NCI-H2029 treated with DMSO at 0.1 percent for 48 hours (cell line): Measurements from ENCODE around the gene OR13J1.

Source experiments
- DNase-seq: peaks from one replicate; lab custom pipeline; 2025; lab: John Stamatoyannopoulos, UW

OR13J1 gene

DNA sequence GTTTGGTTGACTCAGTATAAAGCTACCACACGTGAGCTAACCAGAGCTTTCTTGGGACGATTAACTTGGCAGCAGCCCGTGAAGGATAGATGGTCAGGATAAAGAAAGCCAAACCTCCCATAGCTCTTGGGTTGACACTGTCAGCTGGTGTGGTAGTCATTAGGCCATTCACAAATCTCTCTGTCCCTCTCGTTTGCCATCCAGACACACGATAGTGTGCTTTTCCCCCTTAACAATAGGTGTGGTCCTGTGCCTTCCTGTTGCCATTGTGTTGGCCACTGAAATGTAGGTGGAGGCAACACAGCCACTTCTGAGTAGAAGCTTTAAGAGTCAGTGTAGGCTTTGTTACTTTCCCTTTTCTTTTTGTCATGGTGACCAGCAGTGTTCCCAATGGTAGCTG, 11.7 kb downstream of the OR13J1 start:
- DNase-seq: no peak

DNA sequence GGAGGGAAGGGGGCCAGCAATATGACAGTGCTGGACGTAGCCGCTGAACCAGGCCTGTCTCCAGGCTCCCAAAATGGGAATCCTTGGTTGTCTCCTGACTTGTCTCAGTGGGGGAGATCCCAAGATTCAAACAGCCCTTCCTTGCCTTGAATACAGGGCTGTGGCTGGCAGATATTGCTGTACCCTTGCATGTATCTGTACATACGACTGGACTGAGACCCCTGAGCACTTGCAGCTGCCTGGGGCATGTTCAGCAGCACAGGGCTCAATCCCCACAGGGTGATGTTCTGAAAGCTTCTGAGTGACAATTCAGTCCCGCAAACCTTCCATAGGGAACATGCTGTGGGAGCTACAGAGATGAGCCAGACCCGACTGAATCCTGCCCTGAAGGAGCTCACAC, 13.3 kb downstream of the OR13J1 start:
- no peak for DNase-seq

DNA sequence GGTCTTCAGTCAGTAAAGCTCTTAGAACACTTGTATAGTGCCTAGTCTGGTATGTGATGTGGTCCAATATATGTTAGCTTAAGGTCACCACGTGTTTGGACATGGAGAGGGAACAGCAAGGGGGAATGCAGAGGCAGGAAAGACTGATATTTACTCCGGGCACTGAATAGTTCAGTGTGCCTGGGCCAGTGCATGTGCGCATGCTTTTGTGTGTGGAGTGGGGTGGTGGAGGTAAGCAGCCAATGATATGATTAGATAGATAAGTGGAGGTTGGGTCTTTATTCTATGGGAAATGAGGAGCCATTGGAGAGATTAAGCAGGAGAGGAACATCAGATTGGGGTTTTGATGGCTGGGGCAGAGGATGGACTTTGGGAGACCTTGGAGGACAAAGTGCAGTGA, 14.0 kb downstream of the OR13J1 start:
- no peak for DNase-seq

DNA sequence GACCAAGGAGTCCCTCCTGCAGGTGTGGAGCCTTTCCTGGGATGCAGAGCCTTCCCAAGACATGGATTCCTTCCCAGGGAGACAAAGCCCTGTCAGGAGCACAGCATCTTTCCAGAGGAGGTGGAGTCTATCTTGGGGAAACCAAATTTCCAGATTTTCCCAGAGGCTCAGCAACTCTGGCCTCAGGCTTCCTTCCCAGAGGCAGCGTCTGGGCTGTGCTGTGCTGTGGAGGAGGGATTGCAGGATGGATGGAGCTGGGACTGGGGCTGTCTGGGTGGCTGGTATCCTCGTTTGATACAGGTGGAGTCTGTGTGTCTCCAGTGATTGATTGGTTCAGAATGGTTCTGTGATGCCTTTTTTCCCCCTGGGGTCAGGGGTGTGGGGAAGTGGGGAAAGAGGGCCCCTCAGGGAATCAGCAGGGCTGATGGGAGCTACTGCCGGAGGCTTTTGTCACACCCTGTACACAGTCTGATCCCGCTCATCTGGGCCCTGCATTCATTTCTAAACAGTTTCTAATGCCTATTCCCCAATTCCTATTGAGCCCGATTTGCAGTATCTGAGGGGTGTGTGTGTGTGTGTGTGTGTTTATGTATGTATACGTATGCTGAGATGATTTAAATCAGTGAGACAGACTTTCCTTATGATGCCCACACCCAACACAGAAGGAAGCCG, 16.0 kb downstream of the OR13J1 start:
- DNase-seq: no peak

DNA sequence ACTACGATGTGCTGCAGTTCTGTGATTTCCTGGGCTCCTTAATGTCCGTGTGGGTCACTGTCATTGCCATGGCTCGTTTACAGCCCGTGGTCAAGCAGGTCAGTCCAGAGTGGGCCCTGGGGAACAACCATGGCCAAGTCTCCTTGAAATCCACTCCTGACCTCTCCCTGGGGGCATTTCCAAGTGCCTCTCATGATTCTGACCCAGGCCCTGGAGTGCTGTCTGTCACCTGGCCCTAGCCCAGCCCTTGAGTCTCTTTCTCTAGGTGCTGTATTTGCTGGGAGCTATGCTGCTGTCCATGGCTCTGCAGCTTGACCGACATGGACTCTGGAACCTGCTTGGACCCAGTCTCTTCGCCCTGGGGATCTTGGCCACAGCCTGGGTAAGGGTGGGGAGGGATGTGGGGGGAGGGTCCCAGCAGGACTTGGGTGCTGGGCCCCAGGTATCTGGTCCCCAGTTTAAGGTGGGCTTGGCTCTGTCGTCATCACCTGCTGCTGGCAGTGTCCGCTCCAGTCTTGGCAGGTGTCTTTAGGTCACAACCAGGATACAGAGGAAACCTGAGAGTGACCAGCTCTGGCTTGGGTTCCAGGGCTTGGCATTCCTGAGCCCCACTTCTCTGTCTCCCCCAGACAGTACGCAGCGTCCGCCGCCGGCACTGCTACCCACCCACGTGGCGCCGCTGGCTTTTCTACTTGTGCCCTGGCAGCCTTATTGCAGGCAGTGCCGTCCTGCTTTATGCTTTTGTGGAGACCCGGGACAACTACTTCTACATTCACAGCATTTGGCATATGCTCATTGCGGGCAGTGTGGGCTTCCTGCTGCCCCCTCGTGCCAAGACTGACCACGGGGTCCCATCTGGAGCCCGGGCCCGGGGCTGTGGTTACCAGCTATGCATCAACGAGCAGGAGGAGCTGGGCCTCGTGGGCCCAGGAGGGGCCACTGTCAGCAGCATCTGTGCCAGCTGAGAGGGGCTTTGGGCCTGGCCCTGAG, 17.0 kb downstream of the OR13J1 start:
- DNase-seq: no peak

DNA sequence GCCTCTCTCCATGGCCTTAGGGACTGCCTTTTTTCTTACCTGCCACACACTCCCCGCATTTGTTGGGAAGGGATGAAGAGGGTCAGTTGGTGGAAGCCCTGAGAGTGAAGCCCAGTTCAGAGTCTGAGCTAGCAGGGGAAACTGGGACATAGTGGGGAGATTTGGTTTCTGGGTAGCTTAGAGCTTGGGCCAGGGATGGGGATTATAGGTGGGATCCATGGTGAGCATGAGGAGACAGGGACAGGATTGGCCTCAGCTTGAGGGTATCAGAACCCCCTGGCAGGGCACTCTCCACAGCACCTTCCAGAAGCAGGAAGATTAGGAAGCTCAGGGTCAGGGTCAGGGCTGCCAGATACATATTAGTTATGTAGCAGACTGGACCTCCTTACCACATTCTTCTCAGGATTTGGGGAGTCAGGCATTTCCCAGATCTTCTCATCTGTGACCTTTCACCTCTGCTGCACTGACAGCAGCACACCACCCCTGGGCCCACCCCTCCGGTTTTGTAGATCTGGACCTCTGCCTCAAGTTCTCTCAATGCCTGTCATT, 17.9 kb downstream of the OR13J1 start:
- no peak for DNase-seq

DNA sequence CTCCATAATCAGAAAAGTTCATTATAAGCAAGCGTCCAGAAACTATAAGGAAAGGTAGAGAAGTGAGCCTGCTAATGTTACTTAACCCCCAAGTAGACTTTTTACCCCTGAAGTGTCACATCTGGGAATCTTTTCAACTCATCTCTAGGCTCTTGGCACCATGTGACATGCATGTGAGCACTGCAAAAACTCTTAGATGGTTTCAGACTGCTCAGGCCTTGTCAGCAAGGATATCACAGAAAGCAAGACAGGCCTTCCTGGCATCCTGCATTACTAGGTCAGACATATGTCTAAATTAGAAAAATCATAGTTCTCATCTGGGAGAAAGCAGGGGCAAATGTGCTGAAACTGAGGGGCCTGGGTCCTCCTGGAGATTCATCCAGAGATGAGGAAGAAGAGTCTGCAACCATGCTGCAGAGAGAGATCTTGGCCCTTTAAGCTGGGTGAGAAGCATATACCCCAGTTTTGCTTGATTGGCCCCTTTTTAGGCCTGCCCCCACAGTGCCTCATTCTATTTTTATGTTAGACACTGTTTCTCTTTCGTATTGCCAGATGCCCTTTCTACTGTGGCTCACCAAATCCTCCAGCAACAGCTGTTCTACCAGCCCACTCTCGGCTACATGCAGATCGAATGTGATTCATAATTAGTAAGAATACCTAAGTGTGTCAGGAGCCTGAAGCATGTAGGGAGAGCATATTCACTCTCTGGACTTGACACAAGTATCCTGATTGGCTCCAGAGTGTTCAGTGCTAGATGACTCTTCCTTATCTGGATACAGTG, 22.2 kb downstream of the OR13J1 start:
- DNase-seq: no peak

DNA sequence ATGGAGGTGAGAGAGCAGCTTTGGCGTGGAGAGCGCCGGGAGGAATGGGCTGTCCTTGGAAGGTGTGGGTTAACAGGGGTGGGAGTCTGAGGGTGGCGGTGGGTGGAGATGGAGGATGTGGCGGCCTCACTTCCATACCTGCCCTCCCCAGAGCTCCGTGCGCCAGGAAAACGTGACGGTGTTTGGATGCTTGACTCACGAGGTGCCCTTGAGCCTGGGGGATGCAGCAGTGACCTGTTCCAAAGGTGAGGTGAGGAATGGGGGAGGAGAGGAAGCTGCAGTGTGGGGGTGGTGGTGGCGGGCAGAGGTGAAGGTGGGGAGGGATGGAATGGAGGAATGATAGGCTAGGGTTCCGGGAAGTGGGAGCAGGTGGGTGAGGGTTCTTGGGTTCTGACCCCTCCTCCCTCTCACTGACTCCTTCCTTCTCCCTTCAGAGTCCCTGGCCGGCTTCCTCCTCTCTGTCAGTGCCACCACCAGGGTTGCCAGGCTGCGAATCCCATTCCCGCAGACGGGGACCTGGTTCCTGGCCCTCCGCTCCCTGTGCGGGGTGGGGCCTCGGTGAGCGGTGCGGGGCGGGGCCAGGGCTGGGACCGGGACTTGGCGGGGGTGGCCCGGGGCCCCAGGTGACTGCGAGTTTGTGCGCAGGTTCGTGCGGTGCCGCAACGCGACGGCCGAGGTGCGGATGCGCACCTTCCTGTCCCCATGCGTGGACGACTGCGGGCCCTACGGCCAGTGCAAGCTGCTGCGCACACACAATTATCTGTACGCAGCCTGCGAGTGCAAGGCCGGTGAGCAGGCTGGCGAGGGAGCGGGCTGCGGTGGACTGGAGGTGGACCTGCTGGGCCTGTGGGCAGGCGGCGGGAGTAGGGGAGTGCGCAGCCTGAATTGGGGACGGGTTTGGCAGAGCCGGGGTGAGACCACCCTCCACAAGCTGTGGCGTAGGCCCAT, 24.1 kb downstream of the OR13J1 start:
- no peak for DNase-seq

DNA sequence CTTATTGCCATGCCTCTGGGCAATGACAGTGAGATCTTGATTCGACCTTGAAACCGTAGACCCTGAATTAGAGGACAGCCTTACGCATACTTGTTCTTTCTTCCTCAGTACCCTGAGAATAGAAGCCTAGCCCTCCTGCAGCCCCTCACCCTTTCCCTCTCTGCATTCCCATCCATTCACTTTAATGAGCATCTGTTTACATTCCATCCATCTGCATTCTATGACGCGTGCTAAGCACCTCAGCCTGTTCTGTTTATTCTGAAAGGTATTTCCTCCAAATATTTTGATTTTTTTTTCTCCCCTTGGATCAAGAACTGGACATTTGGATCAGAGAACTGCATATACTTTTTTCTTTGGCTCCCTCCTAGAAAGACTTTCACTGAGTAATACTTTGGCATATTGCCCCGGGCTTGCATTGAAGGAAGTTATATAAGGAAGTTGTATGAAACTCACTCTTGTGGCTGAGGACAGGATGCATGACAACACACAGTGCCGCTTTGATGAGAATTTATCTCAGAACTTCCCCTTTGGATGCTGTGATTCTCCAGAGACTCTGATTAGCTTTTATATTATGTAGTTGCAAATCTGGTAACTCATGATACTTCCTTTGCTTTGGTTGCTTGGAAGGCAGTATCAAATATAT, 25.5 kb downstream of the OR13J1 start:
- no peak for DNase-seq

DNA sequence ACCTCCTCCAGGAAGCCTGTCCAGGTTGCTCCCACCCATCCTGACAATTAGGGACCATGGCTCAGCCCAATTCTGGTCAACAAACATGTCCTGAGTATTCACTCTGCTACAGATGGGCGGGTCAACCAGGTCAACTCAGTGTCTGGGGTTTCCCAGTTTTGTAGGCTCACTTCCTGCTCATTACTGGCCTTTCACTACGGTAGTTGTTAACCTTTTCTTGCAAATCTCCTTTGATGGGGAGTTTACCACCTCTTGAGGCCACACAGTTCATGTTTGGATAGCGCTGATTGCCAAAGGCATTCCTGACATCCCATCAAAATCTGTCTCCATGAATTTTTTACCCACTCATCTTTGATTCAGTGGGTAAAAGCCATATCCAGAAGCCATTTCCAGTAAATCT, 27.4 kb downstream of the OR13J1 start:
- no peak for DNase-seq

DNA sequence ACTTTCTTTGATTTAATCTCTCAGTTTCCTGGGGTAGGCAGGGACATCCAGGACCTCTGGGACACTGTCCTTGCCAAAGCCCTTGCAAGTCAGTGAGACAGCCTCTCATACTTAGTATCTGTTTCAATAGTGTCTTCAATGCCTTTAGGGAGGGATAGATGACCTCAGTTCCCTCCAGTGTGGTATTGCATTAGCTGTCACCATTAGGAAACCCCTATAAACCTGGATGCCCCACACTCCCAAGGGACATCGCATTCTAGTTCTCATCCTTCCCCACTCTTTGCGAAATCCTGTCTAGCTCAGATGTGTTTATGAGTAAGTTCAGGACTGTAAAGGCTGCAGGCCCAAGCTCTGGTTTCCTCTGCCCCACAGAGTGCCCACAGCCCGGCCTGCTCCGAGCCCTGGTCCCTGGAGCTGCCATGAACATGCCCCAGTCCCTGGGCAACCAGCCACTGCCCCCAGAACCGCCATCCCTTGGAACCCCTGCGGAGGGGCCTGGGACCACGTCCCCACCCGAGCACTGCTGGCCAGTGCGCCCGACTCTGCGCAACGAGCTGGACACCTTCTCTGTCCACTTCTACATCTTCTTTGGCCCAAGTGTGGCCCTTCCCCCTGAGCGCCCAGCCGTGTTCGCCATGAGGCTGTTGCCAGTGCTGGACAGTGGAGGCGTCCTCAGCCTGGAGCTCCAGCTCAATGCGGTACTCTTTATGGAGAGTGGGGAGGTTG, 28.0 kb downstream of the OR13J1 start:
- no peak for DNase-seq

DNA sequence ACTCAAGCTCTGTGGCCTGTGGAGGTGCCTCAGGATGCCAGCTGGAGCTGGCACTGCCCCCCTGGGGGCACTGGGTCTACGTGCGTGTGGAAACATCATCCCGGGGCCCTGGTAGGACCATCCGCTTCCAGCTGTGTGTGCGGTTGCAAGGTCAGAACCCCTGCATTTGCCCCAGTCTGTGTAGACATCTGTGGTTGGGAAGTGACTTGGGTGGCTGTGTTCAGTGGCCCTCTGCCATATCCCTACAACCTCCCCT, 28.6 kb downstream of the OR13J1 start:
- DNase-seq: no peak

DNA sequence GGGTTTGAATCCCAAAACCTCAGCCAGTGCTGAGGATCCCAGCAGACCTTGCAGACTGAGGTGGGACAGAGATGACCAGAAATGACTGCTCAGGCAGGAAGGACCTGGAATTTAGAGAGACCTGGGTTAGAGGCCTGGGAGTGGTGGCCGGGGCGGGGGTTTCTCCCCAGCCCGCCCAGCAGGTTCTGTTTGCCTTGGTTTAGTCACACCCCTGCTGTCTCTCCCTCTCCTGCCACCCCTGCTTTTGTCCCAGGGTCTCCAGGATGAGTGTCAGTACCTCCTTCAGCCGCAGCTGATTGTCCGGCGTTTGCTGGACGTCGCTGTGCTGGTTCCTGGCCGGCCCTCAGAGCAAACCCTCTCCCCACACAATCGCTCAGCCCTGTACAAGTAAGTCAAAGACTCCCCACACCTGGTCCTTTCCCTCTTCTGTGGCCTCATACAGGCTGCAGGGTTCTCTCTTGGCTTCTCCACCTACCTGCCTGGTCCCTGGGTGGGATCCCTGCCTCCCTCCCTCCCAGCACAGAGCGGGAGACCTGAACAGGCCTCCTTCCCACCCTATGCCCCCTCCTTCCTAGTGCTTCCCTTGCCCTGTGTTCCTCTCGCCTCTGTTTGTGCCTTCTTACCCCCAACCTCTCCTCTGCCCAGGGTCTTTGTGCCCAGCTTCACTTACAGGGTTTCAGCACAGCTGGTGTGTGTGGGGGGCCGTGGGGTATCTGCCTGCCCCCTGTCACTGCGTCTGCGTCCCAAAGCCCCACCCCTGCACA, 29.1 kb downstream of the OR13J1 start:
- DNase-seq: no peak

DNA sequence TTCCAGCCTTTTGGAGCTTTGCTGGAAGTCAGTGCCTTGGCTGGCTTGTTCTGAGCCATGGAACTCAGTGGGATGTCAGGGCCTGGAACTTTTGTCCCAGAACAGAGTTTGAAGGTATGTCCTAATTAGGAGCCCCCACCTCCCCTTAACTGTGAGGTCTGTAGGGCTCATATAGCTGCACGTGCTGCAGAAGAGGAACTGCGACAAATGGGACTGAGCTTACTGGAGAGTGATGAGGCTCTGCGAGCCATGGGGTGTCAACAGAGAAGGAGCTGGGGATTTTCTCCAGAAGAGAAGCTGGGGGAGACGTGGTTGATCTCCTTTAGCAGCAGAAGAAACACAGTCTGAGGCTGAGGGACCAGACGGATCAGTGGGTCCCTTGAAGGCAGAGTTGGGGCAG, 30.3 kb downstream of the OR13J1 start:
- no peak for DNase-seq

DNA sequence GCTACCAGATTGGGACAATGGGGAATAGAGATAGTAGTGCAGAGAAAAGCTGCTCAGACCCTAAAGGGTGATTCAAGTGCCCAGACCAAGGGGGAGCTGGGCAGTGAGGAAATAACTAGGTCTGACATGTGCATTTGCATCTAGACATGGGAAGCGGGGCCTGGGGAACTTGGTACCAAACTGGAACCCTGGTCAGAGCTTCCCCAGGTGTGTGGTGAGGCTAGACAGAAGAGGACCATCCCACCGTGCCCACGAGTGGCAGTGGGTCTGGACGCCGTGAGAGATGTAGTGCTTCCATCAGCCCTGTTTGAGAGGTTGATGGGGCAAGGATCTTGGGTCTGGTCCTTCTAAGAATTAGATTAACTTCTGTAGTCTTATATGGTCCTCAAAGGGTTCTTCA, 33.6 kb downstream of the OR13J1 start:
- no peak for DNase-seq

DNA sequence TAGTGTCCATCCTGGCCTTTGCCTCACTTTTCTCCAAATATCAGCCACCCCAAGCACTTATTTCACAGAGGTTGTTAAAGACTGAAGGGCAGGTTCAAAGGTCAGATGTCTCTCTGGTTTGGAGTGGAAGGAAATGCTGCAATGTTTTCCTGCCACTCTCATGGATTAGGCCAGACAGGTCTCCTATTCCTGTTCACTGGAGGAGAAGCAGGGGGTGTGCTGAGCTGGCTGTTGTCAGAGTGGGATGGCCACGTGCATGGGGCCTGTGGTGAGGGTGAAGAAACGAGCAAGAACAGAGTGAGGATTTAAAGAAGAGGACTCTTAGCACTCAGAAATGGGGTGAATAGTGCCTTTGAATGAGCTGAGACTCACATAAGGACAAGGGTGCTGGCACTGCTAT, 34.4 kb downstream of the OR13J1 start:
- DNase-seq: no peak

DNA sequence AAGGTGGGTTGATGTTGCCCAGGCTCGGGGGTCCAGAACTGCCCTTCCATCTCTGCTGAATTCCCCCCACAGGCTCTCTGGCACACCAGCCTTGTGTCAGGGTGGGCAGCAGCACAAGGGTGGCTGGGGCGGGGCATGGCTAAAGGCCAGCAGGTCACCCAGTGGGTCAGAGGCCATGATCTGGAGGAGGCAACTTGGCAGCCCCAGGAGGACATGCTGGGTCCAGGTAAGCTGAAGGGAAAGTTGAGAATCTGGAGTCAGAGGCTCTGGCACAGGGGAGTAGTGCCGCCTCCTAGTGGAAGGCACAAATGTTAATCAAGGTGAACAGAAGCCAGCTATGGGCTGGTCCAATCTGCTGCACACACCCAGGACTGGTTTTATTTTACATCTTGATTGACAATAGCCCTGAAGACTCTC, 35.0 kb downstream of the OR13J1 start:
- no peak for DNase-seq

DNA sequence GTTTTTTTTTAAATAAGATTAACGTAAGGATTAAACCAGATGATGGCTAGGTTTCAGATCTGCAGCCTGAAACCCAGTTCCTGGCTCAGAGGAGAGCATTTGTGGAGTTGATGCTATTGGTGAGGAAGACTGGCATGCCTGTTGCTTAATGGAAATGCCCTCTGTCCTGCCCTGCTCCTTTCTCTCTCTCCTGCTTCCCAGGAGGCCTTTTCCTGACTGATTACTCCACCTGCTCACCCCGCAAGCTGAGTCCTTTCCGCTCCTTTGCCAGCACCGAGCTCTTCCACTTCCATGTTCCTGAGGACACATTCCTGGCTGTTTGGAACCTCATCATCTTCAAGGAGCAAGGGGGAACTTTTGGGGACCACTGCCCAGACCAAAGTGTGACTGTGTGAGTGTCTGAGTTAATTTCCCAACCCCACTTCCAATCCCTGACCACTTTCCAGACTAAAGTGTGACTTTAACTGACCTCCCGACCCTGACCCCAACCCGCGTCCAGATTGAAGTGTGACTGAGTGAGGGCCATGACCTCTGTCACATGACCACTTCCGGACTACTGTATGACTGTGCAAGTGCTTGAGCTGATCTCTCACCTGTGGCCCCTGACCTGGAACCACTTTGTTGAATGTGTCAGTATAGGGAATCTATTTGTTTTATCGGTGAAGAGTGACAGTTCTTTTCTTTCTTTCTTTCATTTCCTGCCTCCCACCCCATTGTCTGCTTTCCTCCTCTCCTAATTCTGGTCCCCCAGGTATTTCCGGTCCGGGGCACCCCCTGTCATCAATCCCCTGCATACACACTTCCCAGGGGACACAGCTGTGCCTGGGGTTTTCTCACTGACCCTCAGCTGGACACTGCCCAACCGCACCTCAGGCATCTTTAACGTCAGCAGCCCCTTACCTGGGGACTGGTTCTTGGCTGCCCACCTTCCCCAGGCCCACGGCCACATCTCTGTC, 35.7 kb downstream of the OR13J1 start:
- DNase-seq: no peak
